NT2/D1 (cell line): ENCODE measurements around the gene CACNA1C.

Source experiments
- YY1 ChIP-seq: IDR thresholded peaks from 2 replicates; pipeline ENCODE4 v1.6.1; 2011; ENCODE audit not compliant: insufficient read length, insufficient read depth
- ZNF274 ChIP-seq: IDR thresholded peaks from 2 replicates; pipeline ENCODE4 v1.6.1; 2011; ENCODE audit warnings: mild to moderate bottlenecking, low read depth, low read length

DNA sequence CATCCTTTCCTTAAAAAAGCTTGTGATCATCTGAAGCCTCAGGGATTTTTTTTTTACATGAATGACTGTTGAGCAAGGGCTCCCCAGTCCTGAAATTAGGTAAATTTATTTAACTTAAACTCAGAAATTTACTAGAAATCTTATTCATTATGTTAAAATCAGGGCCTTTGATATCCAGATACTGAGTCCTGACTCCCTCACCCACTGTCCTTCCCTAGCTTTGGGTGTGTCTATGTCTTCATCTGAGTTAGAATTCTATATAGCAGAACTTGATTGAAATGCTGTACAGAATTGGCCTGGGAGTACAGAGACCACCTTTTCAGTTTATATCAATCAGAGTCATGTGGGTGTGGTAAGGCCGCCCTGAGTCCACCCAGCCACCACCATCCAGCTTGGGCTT lies 260.0 kb downstream of the CACNA1C start:
- TF ChIP-seq ZNF274 (no peak), YY1 (no peak)
